ENCODE measurements around the gene ADH1C. TPM values are rescaled to one million over a fixed set of nuclear protein-coding genes. Genes with fewer than 3 reads are reported as not detected.
A peak's percentile ranks its signal among the peaks of the same experiment; 100 is the strongest.
"Not testable (repeated sequence)": the region's sequence is repeated elsewhere in the genome, so short reads cannot be mapped to it uniquely, and the experiment has no call there.

Gene ADH1C
- 7.5 TPM for total RNA-seq
- long read RNA-seq, partial matches to known transcripts: 0 of 2 reads
- long read RNA-seq, other reads (novel, unspliced or antisense): 0 of 2 reads

DNA sequence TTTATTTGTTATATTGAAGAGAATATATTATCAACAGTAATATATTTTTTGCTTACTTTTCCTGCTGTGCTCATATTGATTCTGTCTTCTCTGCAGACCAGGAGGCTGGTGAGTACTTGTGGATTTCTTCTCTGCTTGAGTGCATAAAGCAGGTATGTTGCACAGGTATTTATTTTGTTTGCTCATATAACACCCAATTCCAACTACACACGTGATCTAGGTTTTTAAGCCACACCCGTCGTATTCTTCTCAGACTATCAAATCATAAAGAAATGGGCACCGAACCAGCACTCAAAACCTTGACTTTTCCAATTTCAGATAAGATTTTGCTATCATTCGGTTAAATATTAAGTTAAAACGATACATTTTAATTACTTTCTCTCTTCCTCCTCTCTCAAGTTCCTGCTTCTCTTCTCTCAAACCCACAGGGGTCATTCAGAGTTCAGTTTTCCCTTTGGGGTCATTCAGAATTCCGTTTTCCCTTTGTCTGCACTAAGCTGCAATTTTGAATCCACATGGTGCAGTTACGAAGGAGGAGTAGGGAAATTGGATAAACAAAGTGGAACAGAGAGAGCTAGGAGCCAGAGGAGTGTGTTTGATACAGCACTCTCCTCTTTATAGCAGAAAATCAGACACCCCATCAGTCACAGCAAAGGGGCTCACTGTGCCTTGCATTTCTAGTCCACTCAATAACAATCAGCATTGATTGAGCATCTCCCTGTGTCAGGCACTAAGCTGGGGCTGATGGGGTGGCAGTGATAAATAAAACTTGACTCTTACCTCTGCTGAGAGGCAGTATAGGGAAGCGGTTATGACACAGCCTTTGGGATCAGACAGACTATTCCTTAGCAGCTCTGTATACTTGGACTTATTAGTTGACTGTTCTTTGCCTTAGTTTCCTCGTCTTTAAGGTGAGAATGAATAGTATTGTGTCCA lies at the start of gene ADH1C:
TSS of gene ADH1C (minus strand) at position 145 of the 936 bp plus-strand sequence. CDS start at position 74, 71 bp downstream.
- ATAC-seq (peak; percentile 64), DNase-seq (ENCODE audit: missing footprints) (no peak)
- intact Hi-C loops (cut with DNase I): no loop called here

DNA sequence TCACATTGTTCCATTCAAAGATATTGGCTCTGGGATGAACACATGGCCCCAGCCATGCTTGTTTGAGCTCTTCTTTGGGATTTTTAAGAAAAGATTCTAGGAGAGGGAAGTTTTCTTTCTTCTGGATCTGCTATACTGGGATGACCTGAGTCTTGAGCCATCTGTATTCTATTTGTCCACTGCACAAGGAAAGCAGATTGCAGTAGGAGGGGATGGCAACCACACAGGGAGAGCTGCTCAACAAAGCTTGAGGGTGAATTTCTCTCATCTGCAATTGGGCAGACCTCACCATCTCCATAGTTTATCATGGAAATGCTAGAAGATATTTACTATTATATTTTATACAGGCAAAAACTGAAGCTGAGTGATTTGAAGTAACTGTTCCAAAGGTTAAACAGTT lies 48.3 kb upstream of the ADH1C start:
- intact Hi-C loops (cut with DNase I): loop anchor here (10.0 kb wide), 1 partner anchor 656 kb away; no protein-coding TSS in a partner anchor

GRCh38 chr4:99399017-99399416 lies 46.5 kb upstream of the ADH1C start:
- ATAC-seq: no peak
- intact Hi-C loops (cut with DNase I): no loop called here

More for the DNA sequence above, 48.3 kb upstream of the ADH1C start:
- no peak for ATAC-seq
- no peak for DNase-seq (ENCODE audit: missing footprints)

GRCh38 chr4:99395595-99396364 lies 43.2 kb upstream of the ADH1C start:
- ATAC-seq (no peak), DNase-seq (ENCODE audit: missing footprints) (no peak)
- intact Hi-C loops (cut with DNase I): no loop called here

More at GRCh38 chr4:99399017-99399416, 46.5 kb upstream of the ADH1C start:
- no peak for DNase-seq (ENCODE audit: missing footprints)

DNA sequence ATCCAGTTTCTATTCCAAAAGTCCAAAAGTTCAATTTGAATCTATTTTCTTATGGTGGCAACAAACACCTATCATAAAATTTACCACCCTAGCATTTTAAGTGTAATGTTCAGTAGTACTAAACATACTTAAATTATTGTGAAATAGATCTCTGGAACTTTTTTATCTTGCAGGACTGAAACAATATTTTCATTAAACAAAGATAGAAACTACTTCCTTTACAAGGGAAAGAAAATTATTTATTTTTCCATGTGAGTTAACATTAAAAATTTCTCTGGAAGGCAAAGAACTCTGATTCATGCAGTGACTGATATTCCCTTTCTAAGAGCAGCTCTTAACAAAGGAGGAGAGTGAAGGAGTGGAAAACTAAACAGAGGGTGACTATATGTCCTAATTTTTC lies 42.4 kb upstream of the ADH1C start:
- ATAC-seq: no peak
- DNase-seq (ENCODE audit: missing footprints): no peak
- intact Hi-C loops (cut with DNase I): no loop called here

DNA sequence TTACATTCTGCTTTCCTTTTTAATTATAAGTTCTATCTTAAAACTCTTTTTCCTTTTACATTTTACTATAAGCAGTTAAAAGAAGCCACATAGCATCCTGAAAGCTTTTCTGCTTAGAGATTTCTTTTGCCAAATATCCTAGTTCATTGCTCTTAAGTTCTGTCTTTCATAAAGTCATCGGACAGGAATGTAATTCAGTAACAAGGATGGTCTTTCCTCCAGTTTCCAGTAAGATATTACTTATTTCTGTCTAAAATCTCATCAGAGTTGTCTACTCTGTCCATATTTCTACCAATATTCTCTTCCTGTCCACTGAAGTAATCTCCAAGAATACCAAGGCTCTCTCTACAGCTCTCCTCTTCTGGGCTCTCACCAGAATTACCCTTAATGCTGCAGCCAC lies 37.5 kb upstream of the ADH1C start:
- intact Hi-C loops (cut with DNase I): no loop called here
- peak; percentile 13 for ATAC-seq

DNA sequence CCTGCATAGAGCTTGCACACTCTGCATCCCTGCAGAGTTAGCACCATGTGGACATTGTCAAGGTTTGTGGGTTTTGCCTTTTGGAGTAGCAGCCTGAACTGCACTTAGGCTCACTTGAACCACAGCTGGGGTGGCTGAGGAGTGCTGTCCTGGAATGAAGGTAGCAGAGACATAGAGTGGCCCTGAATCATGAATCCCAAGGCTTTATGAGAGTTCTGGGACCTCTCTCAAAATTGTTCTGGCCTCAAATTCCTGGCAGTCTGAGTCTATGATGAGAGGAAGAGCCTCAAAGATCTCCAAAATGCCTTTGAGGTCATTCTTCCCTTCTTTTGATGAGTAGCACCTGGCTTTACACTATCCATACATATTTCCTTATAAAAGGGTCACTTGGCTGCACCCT lies 37.1 kb upstream of the ADH1C start:
- no peak for DNase-seq (ENCODE audit: missing footprints)
- intact Hi-C loops (cut with DNase I): no loop called here

More for the DNA sequence above, 37.5 kb upstream of the ADH1C start:
- DNase-seq (ENCODE audit: missing footprints): no peak

GRCh38 chr4:99383833-99384392 lies 31.4 kb upstream of the ADH1C start:
- no peak for DNase-seq (ENCODE audit: missing footprints)
- peak; percentile 95 for ATAC-seq
- intact Hi-C loops (cut with DNase I): loop anchor here (5.0 kb wide), 1 partner anchor 57 kb away; no protein-coding TSS in a partner anchor

More for the DNA sequence above, 37.1 kb upstream of the ADH1C start:
- no peak for ATAC-seq

GRCh38 chr4:99383399-99383798 lies 30.9 kb upstream of the ADH1C start:
- no peak for ATAC-seq
- intact Hi-C loops (cut with DNase I): loop anchor here (5.0 kb wide), 1 partner anchor 56 kb away; no protein-coding TSS in a partner anchor
- no peak for DNase-seq (ENCODE audit: missing footprints)

DNA sequence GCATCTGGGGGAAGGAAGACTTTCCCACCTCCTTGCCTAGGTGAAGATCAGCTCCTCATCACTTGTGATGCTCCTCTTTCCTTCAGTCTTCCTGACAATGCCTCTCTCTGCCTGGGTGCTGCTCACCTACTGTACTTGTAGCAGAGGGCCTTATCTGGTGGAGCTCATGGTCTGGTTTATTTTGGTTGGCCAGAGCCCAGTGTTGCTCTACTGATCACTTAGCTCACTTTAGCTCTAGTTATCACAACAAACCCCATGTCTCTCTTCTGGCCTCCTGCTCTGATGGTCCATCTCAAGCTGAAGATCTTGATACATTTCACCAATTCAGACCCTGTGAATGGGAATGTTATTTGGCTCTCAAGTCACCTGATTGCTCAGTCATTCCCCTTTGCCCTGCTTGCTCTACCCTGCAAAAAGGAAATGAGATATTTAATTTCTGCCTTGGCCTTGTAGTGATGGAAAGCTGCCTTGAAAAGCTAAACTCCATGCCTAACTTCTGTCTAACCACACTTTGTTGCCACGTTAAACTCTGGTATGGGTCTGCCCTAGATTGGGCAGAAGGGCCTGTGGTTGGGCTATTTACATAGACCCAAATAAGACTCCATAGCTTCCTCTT lies 30.3 kb upstream of the ADH1C start:
- no peak for ATAC-seq
- DNase-seq (ENCODE audit: missing footprints): no peak
- intact Hi-C loops (cut with DNase I): loop anchor here (5.0 kb wide), 1 partner anchor 56 kb away; no protein-coding TSS in a partner anchor

GRCh38 chr4:99381588-99382175 lies 29.1 kb upstream of the ADH1C start:
- intact Hi-C loops (cut with DNase I): loop anchor here (5.0 kb wide), 1 partner anchor 54 kb away; no protein-coding TSS in a partner anchor
- DNase-seq (ENCODE audit: missing footprints): no peak
- ATAC-seq: no peak

GRCh38 chr4:99379571-99379970 lies 27.0 kb upstream of the ADH1C start:
- no peak for ATAC-seq
- no peak for DNase-seq (ENCODE audit: missing footprints)
- intact Hi-C loops (cut with DNase I): no loop called here

- intact Hi-C loops (cut with DNase I): no loop called here
- DNase-seq (ENCODE audit: missing footprints) (no peak), ATAC-seq (no peak)
These were observed 26.3 kb upstream of the ADH1C start for GRCh38 chr4:99378876-99379275.

DNA sequence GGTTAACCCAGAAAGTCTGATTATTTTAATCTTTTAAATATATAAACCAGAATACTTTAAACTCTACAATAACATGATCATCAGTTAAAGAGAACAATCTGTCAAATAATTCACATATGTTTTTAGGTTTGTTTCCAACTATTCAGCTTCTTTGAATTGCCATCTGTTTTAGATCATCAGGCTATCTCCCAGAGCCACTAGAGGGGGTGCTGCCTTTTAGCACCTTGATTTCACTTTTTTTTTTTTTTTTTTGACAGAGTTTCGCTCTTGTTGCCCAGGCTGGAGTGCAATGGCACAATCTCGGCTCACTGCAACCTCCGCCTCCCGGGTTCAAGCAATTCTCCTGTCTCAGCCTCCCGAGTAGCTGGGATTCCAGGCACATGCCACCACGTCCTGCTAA lies 24.8 kb upstream of the ADH1C start:
- DNase-seq (ENCODE audit: missing footprints); ATAC-seq; intact Hi-C loops (cut with DNase I): not testable (repeated sequence)

DNA sequence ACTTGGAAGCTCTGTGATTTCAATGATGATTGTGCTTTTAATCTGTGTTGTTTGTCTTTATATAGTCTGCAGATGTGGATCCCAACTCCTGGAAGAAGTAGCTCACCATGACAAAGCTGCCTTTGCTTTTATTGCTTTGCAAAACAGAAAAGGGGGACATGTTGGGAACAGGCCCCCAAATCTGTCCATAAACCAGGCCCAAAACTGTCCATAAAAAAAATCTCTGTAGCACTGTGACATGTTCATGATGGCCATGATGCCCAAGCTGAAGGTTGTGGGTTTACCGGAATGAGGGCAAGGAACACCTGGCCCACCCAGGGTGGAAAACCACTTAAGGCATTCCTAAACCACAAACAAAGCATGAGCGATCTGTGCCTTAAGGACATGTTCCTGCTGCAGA lies 19.9 kb upstream of the ADH1C start:
- DNase-seq (ENCODE audit: missing footprints); intact Hi-C loops (cut with DNase I); ATAC-seq: not testable (repeated sequence)

GRCh38 chr4:99367817-99368216 lies 15.3 kb upstream of the ADH1C start:
- ATAC-seq; intact Hi-C loops (cut with DNase I); DNase-seq (ENCODE audit: missing footprints): not testable (repeated sequence)

GRCh38 chr4:99366491-99366890 lies 13.9 kb upstream of the ADH1C start:
- DNase-seq (ENCODE audit: missing footprints) (no peak), ATAC-seq (no peak)
- intact Hi-C loops (cut with DNase I): no loop called here

DNA sequence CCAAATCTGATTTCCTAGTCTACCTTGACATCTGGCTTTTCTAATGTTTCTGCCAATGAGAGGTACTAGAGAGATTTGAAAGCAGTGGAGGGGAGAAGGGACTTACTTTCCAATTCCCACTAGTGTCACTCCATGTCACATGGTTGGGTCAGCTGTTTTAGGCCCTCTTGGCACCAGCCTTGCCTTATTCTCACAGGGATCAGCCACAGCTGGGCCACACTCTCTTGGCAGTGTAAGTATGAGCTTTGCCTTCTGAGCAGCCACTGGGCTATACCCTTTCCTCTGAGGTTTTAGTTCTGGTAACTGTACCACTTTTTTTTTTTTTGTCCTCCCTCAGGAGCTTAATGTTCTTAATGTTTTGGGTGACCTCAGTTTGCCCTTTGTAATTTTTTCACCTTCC lies 10.2 kb upstream of the ADH1C start:
- peak; percentile 77 for DNase-seq (ENCODE audit: missing footprints)
- peak; percentile 96 for ATAC-seq
- intact Hi-C loops (cut with DNase I): no loop called here

All from Right ventricle myocardium inferior (tissue), 1 donor.